Keratinocyte (primary cell): Measurements from ENCODE around the gene SWT1. TPM values are rescaled to one million over a fixed set of nuclear protein-coding genes. Genes with fewer than 3 reads are reported as not detected.

Experiments
- DNase-seq: peaks from one replicate; pipeline ENCODE4 v3.0.0-alpha.2; 2011; ENCODE audit warnings: low read depth, missing footprints, low spot score
- FAIRE-seq: peaks from 2 replicates; lab custom pipeline; 2011; peaks lifted over from hg19 to GRCh38; lab: Jason Lieb, UNC
- H2AFZ ChIP-seq: 2 replicates; pipeline ENCODE4 v1.6.0; 2012; ENCODE audit warnings: low read length, control low read depth, inconsistent platforms; ENCODE audit not compliant: control insufficient read depth
- H3K27ac ChIP-seq: 2 replicates; pipeline ENCODE4 v1.5.1; 2011; ENCODE audit warnings: low read length; ENCODE audit not compliant: control insufficient read depth, insufficient read depth
- H3K27me3 ChIP-seq: 3 replicates; pipeline ENCODE4 v1.6.0; 2011; ENCODE audit warnings: low read length; ENCODE audit not compliant: control insufficient read depth, insufficient read depth; ENCODE audit errors: extremely low read depth
- H3K36me3 ChIP-seq, 2 experiments: 2 replicates in 1 of 2; 3 replicates in 1 of 2; pipeline ENCODE4 v1.5.1; 2011; ENCODE audit warnings: low read length in 2 of 2, mild to moderate bottlenecking in 1 of 2; ENCODE audit not compliant: control insufficient read depth in 2 of 2, insufficient read depth in 2 of 2; ENCODE audit errors: extremely low read depth in 1 of 2
- H3K4me1 ChIP-seq: 3 replicates; pipeline ENCODE4 v1.5.1; 2011; ENCODE audit warnings: low read length; ENCODE audit not compliant: control insufficient read depth, insufficient read depth; ENCODE audit errors: extremely low read depth
- H3K4me2 ChIP-seq: 3 replicates; pipeline ENCODE4 v1.6.0; 2011; ENCODE audit warnings: low read depth, low read length; ENCODE audit not compliant: control insufficient read depth, insufficient read depth; ENCODE audit errors: extremely low read depth
- H3K4me3 ChIP-seq, 3 experiments: fragments of 200-600 bp in 1 of 3; sonication (generic) in 1 of 3; 2 replicates in 2 of 3; 3 replicates in 1 of 3; pipeline ENCODE4 v1.5.1; 2011 to 2016; ENCODE audit warnings: low read length in 3 of 3, mild to moderate bottlenecking in 3 of 3, control low read depth in 2 of 3, inconsistent platforms in 1 of 3, low read depth in 1 of 3, mixed read lengths in 1 of 3, mixed run types in 1 of 3, moderate library complexity in 1 of 3; ENCODE audit not compliant: control insufficient read depth in 2 of 3, insufficient read depth in 2 of 3; ENCODE audit errors: extremely low read depth in 1 of 3
- H3K79me2 ChIP-seq: 2 replicates; pipeline ENCODE4 v1.6.0; 2012; ENCODE audit warnings: low read length; ENCODE audit not compliant: control insufficient read depth, insufficient read depth
- H3K9ac ChIP-seq: 3 replicates; pipeline ENCODE4 v1.6.0; 2011; ENCODE audit warnings: low read length; ENCODE audit not compliant: control insufficient read depth, insufficient read depth; ENCODE audit errors: extremely low read depth
- H3K9me1 ChIP-seq: 3 replicates; pipeline ENCODE4 v1.6.0; 2011; ENCODE audit warnings: low read length; ENCODE audit not compliant: control insufficient read depth, insufficient read depth; ENCODE audit errors: extremely low read depth
- H3K9me3 ChIP-seq: 2 replicates; pipeline ENCODE4 v1.5.1; 2012; ENCODE audit warnings: low read depth, low read length; ENCODE audit not compliant: control insufficient read depth
- H4K20me1 ChIP-seq: 3 replicates; pipeline ENCODE4 v1.6.0; 2011; ENCODE audit warnings: low read length; ENCODE audit not compliant: control insufficient read depth, insufficient read depth; ENCODE audit errors: extremely low read depth
- EZH2 ChIP-seq: IDR thresholded peaks from one replicate; pipeline ENCODE4 v1.6.1; 2012; ENCODE audit warnings: inconsistent platforms, mild to moderate bottlenecking, low read length, moderate library complexity
- dilution Hi-C: fragments of 300-500 bp; cut with MboI; formaldehyde crosslinking; loops from one replicate; pipeline ENCODE4 v1.7.0; 2020; ENCODE audit warnings: low sequenced_read_pairs; ENCODE audit not compliant: extremely low pct_ligation_motif_present
- polyA plus RNA-seq, 5 experiments: library from polyadenylated mRNA; depleted of rRNA in 3 of 5; stranded (reverse) in 3 of 5; stranded (forward) in 1 of 5; unstranded in 1 of 5; fragments of >200 nt; gene quantifications; 1 replicate in 1 of 5; 2 replicates in 3 of 5; 3 replicates in 1 of 5; pipeline versions ENCODE4 v1.2.1 to v1.2.3, GENCODE V29; 2011 to 2012; ENCODE audit warnings: missing spikeins in 2 of 5, low read depth in 1 of 5, low replicate concordance in 1 of 5
- TF ChIP-seq, protein P1 (sequence below), 3 experiments: IDR thresholded peaks in 1 of 3; conservative IDR thresholded peaks in 1 of 3; optimal IDR thresholded peaks in 1 of 3; 2 replicates in 2 of 3; 3 replicates in 1 of 3; pipeline versions ENCODE3 to v1.5.1; 2011; ENCODE audit warnings: low read length in 3 of 3, mild to moderate bottlenecking in 3 of 3, moderate library complexity in 2 of 3, control low read depth in 1 of 3, inconsistent platforms in 1 of 3; ENCODE audit not compliant: insufficient read depth in 2 of 3; ENCODE audit errors: extremely low read depth in 1 of 3

Gene SWT1
- polyA plus RNA-seq, 1 donor (not counting 4 experiments of a cell fraction or from before 2014, with no cell fraction given) = 2.9 TPM

DNA sequence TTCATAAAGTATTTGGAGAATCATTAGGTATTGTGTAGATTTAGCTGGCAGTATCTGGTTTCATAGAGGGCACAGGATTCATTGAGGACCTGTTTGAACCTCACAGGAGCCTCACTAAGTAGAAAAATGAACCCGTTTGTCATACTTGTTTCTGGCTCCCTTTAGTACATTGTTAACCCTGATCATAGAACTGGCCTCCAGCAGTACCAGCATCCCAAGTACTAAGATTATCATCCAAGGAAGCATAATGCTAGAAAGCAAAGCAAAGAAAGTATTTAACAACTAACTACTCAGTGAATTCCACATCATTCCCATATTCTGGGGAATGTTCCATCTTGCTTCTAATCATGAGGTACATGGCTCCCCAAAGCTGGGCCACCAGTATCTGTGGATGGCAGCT is 105.2 kb downstream of the SWT1 start:
- Histone ChIP-seq H3K27ac (no peak overlapping the region), H3K4me1 (no peaks in the 10 kb centered on the region), H2AFZ (no peak overlapping the region), H3K9me1 (no peaks in the 10 kb centered on the region), H3K9ac (no peak overlapping the region), H3K36me3 (no peaks in the 10 kb centered on the region), H3K4me3 (no peak overlapping the region), H4K20me1 (no peaks in the 10 kb centered on the region), H3K4me2 (no peak overlapping the region), H3K9me3 (no peaks in the 10 kb centered on the region), H3K79me2 (no peaks in the 10 kb centered on the region), H3K27me3 (no peaks in the 10 kb centered on the region)
- dilution Hi-C loops = no loop called here
- FAIRE-seq (no peak), DNase-seq (no peak)
- TF ChIP-seq EZH2 = no peak
- TF ChIP-seq, protein P1, sequence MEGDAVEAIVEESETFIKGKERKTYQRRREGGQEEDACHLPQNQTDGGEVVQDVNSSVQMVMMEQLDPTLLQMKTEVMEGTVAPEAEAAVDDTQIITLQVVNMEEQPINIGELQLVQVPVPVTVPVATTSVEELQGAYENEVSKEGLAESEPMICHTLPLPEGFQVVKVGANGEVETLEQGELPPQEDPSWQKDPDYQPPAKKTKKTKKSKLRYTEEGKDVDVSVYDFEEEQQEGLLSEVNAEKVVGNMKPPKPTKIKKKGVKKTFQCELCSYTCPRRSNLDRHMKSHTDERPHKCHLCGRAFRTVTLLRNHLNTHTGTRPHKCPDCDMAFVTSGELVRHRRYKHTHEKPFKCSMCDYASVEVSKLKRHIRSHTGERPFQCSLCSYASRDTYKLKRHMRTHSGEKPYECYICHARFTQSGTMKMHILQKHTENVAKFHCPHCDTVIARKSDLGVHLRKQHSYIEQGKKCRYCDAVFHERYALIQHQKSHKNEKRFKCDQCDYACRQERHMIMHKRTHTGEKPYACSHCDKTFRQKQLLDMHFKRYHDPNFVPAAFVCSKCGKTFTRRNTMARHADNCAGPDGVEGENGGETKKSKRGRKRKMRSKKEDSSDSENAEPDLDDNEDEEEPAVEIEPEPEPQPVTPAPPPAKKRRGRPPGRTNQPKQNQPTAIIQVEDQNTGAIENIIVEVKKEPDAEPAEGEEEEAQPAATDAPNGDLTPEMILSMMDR (optimal IDR thresholded peaks at IDR 0.05 in 1 of 3, IDR thresholded peaks at IDR 0.05 in 1 of 3, conservative IDR thresholded peaks at IDR 0.05 in 1 of 3; ENCODE audit: extremely low read depth in 1 of 3, insufficient read depth in 2 of 3, low read length in 3 of 3) = no peak

DNA sequence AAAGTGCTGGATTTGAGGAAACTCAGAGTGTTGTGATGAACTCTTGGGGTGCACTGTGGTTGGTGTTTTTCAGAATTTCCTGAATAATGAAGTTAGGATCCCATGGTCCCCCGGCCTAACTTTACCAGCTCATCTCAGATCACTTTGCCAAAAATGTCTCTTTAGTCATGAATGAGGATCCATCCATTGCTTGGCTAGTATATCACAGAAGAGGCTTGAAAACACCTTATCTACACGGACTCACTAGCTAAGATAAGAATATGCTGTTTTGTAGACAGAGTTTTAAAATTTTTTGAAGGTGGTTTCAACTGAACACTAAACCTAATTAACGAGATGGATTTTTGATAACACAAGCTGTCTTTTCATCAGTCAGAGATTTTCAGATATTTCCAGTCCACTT is 106.3 kb downstream of the SWT1 start:
- Histone ChIP-seq H3K79me2 (no peaks in the 10 kb centered on the region), H3K27ac (no peak overlapping the region), H3K27me3 (no peaks in the 10 kb centered on the region), H3K9me1 (no peaks in the 10 kb centered on the region), H2AFZ (no peak overlapping the region), H3K9me3 (no peaks in the 10 kb centered on the region), H3K36me3 (no peaks in the 10 kb centered on the region), H3K9ac (no peak overlapping the region), H3K4me3 (no peak overlapping the region), H4K20me1 (no peaks in the 10 kb centered on the region), H3K4me1 (no peaks in the 10 kb centered on the region), H3K4me2 (no peak overlapping the region)
- TF ChIP-seq EZH2 = no peak
- DNase-seq = no peak
- dilution Hi-C loops = no loop called here
- no peak for FAIRE-seq

DNA sequence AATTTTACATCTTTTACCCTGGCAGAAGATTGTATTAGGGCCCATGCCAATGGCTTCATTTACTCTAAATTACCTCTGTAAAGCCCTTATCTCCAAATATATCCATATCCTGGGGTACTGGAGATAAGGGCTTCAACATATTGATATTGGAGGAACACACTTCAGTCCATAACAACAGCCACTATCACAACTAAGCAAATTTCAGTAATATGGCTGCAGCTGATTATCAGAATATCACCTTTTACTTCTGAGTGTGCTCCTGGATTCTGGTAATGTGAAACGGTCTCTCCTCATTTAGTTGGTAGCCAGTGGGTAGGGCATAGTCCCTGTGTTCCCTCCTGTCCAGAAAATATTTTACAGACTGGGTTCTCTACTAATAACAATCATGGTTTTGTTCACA is 106.8 kb downstream of the SWT1 start:
- no peak for FAIRE-seq
- Histone ChIP-seq H2AFZ (no peak overlapping the region), H4K20me1 (no peaks in the 10 kb centered on the region), H3K36me3 (no peaks in the 10 kb centered on the region), H3K27ac (no peak overlapping the region), H3K9me3 (no peaks in the 10 kb centered on the region), H3K4me3 (no peak overlapping the region), H3K27me3 (no peaks in the 10 kb centered on the region), H3K4me2 (no peak overlapping the region), H3K9ac (no peak overlapping the region), H3K4me1 (no peaks in the 10 kb centered on the region), H3K79me2 (no peaks in the 10 kb centered on the region), H3K9me1 (no peaks in the 10 kb centered on the region)
- DNase-seq = no peak
- TF ChIP-seq, protein P1 (optimal IDR thresholded peaks at IDR 0.05 in 1 of 3, IDR thresholded peaks at IDR 0.05 in 1 of 3, conservative IDR thresholded peaks at IDR 0.05 in 1 of 3; ENCODE audit: extremely low read depth in 1 of 3, insufficient read depth in 2 of 3, low read length in 3 of 3) = no peak
- no peak for TF ChIP-seq EZH2
- dilution Hi-C loops = no loop called here
